Left ventricle myocardium inferior (tissue), 1 donor: ENCODE measurements around the gene CBL. TPM values are rescaled to one million over a fixed set of nuclear protein-coding genes. Genes with fewer than 3 reads are reported as not detected.

Source experiments
- DNase-seq: peaks from one replicate; pipeline ENCODE4 v3.0.0-alpha.2; 2020
- H3K27ac ChIP-seq: fragments of 200-600 bp; replicated peaks from 2 replicates; pipeline ENCODE4 v1.8.0; 2021
- H3K27me3 ChIP-seq: fragments of 200-600 bp; 2 replicates; pipeline ENCODE4 v1.8.0; 2021; ENCODE audit warnings: low read depth
- H3K36me3 ChIP-seq: fragments of 200-600 bp; 2 replicates; pipeline ENCODE4 v1.8.0; 2021
- H3K4me1 ChIP-seq: fragments of 200-600 bp; 2 replicates; pipeline ENCODE4 v1.8.0; 2021
- H3K4me3 ChIP-seq: fragments of 200-600 bp; 2 replicates; pipeline ENCODE4 v1.8.0; 2021; ENCODE audit warnings: mild to moderate bottlenecking, moderate library complexity
- H3K9me3 ChIP-seq: fragments of 200-600 bp; replicated peaks from 2 replicates; pipeline ENCODE4 v1.8.0; 2021
- CTCF ChIP-seq: fragments of 200-600 bp; IDR thresholded peaks from 2 replicates; pipeline ENCODE4 v1.8.0; 2021; ENCODE audit warnings: antibody characterized with exemption, mild to moderate bottlenecking, borderline replicate concordance
- intact Hi-C: fragments of 100-400 bp; cut with micrococcal nuclease; formaldehyde crosslinking; loops from one replicate; pipeline ENCODE4 v1.11.0; 2022
- total RNA-seq: library from RNA; stranded (reverse); fragmentation: NEBNext Ultra II Directional; extraction: Animal tissue kit (Norgen Biotek cat#: 25700); gene quantifications from one replicate; pipeline ENCODE4 v1.2.1, GENCODE V29; 2021
- donor health status: DM: no; HTN: yes; CAD: no; lungs with severe emphysema.

The CBL gene
- total RNA-seq, 1 donor from 2014 or later = 7.0 TPM

GRCh38 chr11:119342362-119343130 lies 136.4 kb downstream of the CBL start:
- no peak for DNase-seq

GRCh38 chr11:119343726-119344125 lies 137.6 kb downstream of the CBL start:
- no peaks in the 10 kb centered on the region for H3K27me3 ChIP-seq
- H3K4me3 ChIP-seq = no peak overlapping the region
- no peak for TF ChIP-seq CTCF
- H3K9me3 ChIP-seq = no peaks in the 10 kb centered on the region
- no peak for DNase-seq
- no peaks in the 10 kb centered on the region for H3K36me3 ChIP-seq
- no peak overlapping the region for H3K27ac ChIP-seq
- peaks cover 41% of the 10 kb centered on the region for H3K4me1 ChIP-seq
- intact Hi-C loops = no loop called here

More at GRCh38 chr11:119342362-119343130, 136.4 kb downstream of the CBL start:
- H3K36me3 ChIP-seq = no peaks in the 10 kb centered on the region
- no peak overlapping the region for H3K4me3 ChIP-seq
- H3K27ac ChIP-seq = no peak overlapping the region
- peaks cover 52% of the 10 kb centered on the region for H3K4me1 ChIP-seq
- intact Hi-C loops = no loop called here
- H3K9me3 ChIP-seq = no peaks in the 10 kb centered on the region
- no peaks in the 10 kb centered on the region for H3K27me3 ChIP-seq
- no peak for TF ChIP-seq CTCF

- TF ChIP-seq CTCF = no peak
- DNase-seq = no peak
- H3K36me3 ChIP-seq = no peaks in the 10 kb centered on the region
- H3K4me3 ChIP-seq = no peak overlapping the region
- H3K27ac ChIP-seq = no peak overlapping the region
- no peaks in the 10 kb centered on the region for H3K9me3 ChIP-seq
- intact Hi-C loops = no loop called here
- peaks cover 33% of the 10 kb centered on the region for H3K4me1 ChIP-seq
- H3K27me3 ChIP-seq = no peaks in the 10 kb centered on the region
These were observed 138.3 kb downstream of the CBL start for GRCh38 chr11:119344291-119345010.

- intact Hi-C loops = no loop called here
These were observed 139.5 kb downstream of the CBL start for GRCh38 chr11:119345685-119346084.

GRCh38 chr11:119346605-119347004 lies 140.5 kb downstream of the CBL start, which contains the start of gene MFRP:
MFRP (minus strand) TSS chr11:119346705; CDS start chr11:119346513, 192 bp downstream.
- H3K4me3 ChIP-seq = no peak within 1 kb of the TSS
- no peaks in the 10 kb centered on the region for H3K9me3 ChIP-seq
- H3K4me1 ChIP-seq = peaks cover 12% of the 10 kb centered on the region
- H3K27me3 ChIP-seq = no peaks in the 10 kb centered on the region
- DNase-seq = no peak
- H3K27ac ChIP-seq = no peak within 1 kb of the TSS
- no peaks in the 10 kb centered on the region for H3K36me3 ChIP-seq
- no peak for TF ChIP-seq CTCF
- intact Hi-C loops = no loop called here

More at GRCh38 chr11:119345685-119346084, 139.5 kb downstream of the CBL start:
- H3K27ac ChIP-seq = no peak overlapping the region
- peaks cover 21% of the 10 kb centered on the region for H3K4me1 ChIP-seq
- no peak for DNase-seq
- H3K36me3 ChIP-seq = no peaks in the 10 kb centered on the region
- H3K27me3 ChIP-seq = no peaks in the 10 kb centered on the region
- H3K4me3 ChIP-seq = no peak overlapping the region
- TF ChIP-seq CTCF = no peak
- H3K9me3 ChIP-seq = no peaks in the 10 kb centered on the region
